C4-2B (cell line): ENCODE results near the gene NTN5.

Experiments used
- ZFX ChIP-seq: fragments of 450-650 bp; IDR thresholded peaks from 2 replicates; pipeline ENCODE4 v1.6.1; 2017
- TF ChIP-seq, protein P1 (sequence below): fragments of 450-650 bp; conservative IDR thresholded peaks from 2 replicates; pipeline ENCODE4 v1.5.1; 2017; ENCODE audit warnings: mild to moderate bottlenecking

DNA sequence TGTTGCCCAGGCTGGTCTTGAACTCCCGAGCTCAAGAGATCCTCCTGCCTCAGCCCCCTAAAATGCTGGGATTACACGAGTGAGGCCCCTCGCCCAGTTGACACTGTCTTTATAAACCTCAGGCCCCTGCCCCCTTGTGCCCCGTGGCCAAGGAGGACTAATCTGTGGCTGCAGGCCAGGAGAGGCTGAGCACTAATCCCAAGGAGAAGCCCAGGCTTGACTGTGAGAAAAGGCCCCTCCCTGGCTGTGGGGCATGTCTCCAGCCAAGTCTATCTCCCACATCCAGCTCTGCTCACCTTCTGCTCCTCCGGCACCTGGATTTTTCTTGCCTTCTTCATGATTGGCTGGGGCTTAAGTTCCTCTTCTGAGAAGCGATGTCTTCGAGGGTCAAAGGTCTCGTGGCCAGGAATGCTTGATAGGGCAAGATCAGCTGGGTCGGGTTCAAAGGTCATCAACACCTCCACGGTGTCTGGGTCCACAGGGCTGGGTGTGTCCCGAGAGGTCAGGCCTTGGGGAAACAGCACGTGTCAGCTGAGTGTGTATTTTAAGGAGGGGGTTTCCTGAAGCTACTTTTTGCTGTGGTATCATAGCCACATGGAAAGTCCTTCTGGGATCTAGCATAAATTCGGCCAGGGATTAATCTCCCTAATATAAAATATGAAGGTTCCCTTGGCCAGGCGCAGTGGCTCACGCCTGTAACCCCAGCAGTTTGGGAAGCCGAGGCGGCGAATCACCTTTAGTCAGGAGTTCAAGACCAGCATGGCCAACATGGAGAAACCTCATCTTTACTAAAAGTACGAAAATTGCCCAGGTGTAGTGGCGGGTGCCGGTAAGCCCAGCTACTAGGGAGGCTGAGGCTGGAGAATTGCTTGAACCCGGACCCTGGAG, 39.4 kb downstream of the NTN5 start:
- TF ChIP-seq, protein P1, sequence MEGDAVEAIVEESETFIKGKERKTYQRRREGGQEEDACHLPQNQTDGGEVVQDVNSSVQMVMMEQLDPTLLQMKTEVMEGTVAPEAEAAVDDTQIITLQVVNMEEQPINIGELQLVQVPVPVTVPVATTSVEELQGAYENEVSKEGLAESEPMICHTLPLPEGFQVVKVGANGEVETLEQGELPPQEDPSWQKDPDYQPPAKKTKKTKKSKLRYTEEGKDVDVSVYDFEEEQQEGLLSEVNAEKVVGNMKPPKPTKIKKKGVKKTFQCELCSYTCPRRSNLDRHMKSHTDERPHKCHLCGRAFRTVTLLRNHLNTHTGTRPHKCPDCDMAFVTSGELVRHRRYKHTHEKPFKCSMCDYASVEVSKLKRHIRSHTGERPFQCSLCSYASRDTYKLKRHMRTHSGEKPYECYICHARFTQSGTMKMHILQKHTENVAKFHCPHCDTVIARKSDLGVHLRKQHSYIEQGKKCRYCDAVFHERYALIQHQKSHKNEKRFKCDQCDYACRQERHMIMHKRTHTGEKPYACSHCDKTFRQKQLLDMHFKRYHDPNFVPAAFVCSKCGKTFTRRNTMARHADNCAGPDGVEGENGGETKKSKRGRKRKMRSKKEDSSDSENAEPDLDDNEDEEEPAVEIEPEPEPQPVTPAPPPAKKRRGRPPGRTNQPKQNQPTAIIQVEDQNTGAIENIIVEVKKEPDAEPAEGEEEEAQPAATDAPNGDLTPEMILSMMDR: no peak
- no peak for TF ChIP-seq ZFX
